T-helper 2 cell treated with Interferon-gamma antibody and Interleukin-4, amounts not matched to agents 5 μg/mL and 100 μg/mL, for 36 hours (primary cell): ENCODE data around the gene NIN.

Experiments
- DNase-seq: peaks from one replicate; pipeline ENCODE4 v3.0.0; 2021; ENCODE audit warnings: low spot score
- H3K27ac Mint-ChIP-seq: one replicate; pipeline ENCODE4 v1.8.0; 2021; ENCODE audit warnings: mild to moderate bottlenecking, mixed read lengths
- H3K27me3 Mint-ChIP-seq: one replicate; pipeline ENCODE4 v1.8.0; 2021; ENCODE audit warnings: low read depth, mixed read lengths
- H3K36me3 Mint-ChIP-seq: one replicate; pipeline ENCODE4 v1.8.0; 2021; ENCODE audit warnings: low read depth, mixed read lengths
- H3K4me1 Mint-ChIP-seq: one replicate; pipeline ENCODE4 v1.8.0; 2021; ENCODE audit warnings: low read depth, mixed read lengths
- H3K4me3 Mint-ChIP-seq: one replicate; pipeline ENCODE4 v1.8.0; 2022; ENCODE audit warnings: mild to moderate bottlenecking, moderate library complexity, mixed read lengths
- H3K9me3 Mint-ChIP-seq: one replicate; pipeline ENCODE4 v1.8.0; 2021; ENCODE audit warnings: mixed read lengths

NIN gene

GRCh38 chr14:50801706-50802105 is 29.3 kb downstream of the NIN start:
- Mint-ChIP-seq H3K36me3 (peaks cover 23% of the 10 kb centered on the region), H3K4me1 (peaks cover 2% of the 10 kb centered on the region), H3K27ac (no peak overlapping the region), H3K27me3 (no peaks in the 10 kb centered on the region), H3K4me3 (no peak overlapping the region), H3K9me3 (no peaks in the 10 kb centered on the region)
- no peak for DNase-seq

GRCh38 chr14:50800032-50800431 is 30.9 kb downstream of the NIN start:
- Mint-ChIP-seq H3K4me1 (peaks cover 3% of the 10 kb centered on the region), H3K4me3 (no peak overlapping the region), H3K36me3 (peaks cover 12% of the 10 kb centered on the region), H3K27me3 (no peaks in the 10 kb centered on the region), H3K9me3 (no peaks in the 10 kb centered on the region), H3K27ac (no peak overlapping the region)
- no peak for DNase-seq

GRCh38 chr14:50798048-50798421 is 32.9 kb downstream of the NIN start:
- Mint-ChIP-seq H3K27ac (no peak overlapping the region), H3K4me3 (no peak overlapping the region), H3K4me1 (peaks cover 8% of the 10 kb centered on the region)

GRCh38 chr14:50797250-50798047 is 33.5 kb downstream of the NIN start:
- no peak for DNase-seq
- Mint-ChIP-seq H3K9me3 (no peaks in the 10 kb centered on the region), H3K36me3 (peaks cover 10% of the 10 kb centered on the region), H3K4me1 (peaks cover 13% of the 10 kb centered on the region), H3K4me3 (no peak overlapping the region), H3K27me3 (no peaks in the 10 kb centered on the region), H3K27ac (no peak overlapping the region)

More at GRCh38 chr14:50798048-50798421, 32.9 kb downstream of the NIN start:
- H3K36me3 Mint-ChIP-seq = peaks cover 10% of the 10 kb centered on the region
- H3K27me3 Mint-ChIP-seq = no peaks in the 10 kb centered on the region
- H3K9me3 Mint-ChIP-seq = no peaks in the 10 kb centered on the region
- no peak for DNase-seq

- Mint-ChIP-seq H3K9me3 (no peaks in the 10 kb centered on the region), H3K27ac (no peak overlapping the region), H3K4me3 (no peak overlapping the region), H3K36me3 (peaks cover 17% of the 10 kb centered on the region), H3K4me1 (peaks cover 24% of the 10 kb centered on the region), H3K27me3 (no peaks in the 10 kb centered on the region)
- no peak for DNase-seq
Observed at GRCh38 chr14:50796390-50796789, 34.6 kb downstream of the NIN start.

GRCh38 chr14:50795909-50796308 is 35.1 kb downstream of the NIN start:
- no peak overlapping the region for H3K27ac Mint-ChIP-seq
- H3K36me3 Mint-ChIP-seq = peaks cover 18% of the 10 kb centered on the region
- H3K27me3 Mint-ChIP-seq = no peaks in the 10 kb centered on the region
- peaks cover 28% of the 10 kb centered on the region for H3K4me1 Mint-ChIP-seq
- DNase-seq = no peak
- H3K9me3 Mint-ChIP-seq = no peaks in the 10 kb centered on the region
- H3K4me3 Mint-ChIP-seq = no peak overlapping the region

GRCh38 chr14:50795142-50795541 is 35.8 kb downstream of the NIN start:
- no peak for DNase-seq
- H3K4me3 Mint-ChIP-seq = no peak overlapping the region
- H3K27me3 Mint-ChIP-seq = no peaks in the 10 kb centered on the region
- no peak overlapping the region for H3K27ac Mint-ChIP-seq
- H3K36me3 Mint-ChIP-seq = peaks cover 26% of the 10 kb centered on the region
- H3K9me3 Mint-ChIP-seq = no peaks in the 10 kb centered on the region
- H3K4me1 Mint-ChIP-seq = peaks cover 28% of the 10 kb centered on the region

- Mint-ChIP-seq H3K36me3 (peaks cover 30% of the 10 kb centered on the region), H3K4me1 (peaks cover 31% of the 10 kb centered on the region), H3K9me3 (no peaks in the 10 kb centered on the region), H3K4me3 (no peak overlapping the region), H3K27me3 (no peaks in the 10 kb centered on the region), H3K27ac (no peak overlapping the region)
- DNase-seq = no peak
Observed at GRCh38 chr14:50794068-50794645, 36.8 kb downstream of the NIN start.

- Mint-ChIP-seq H3K9me3 (no peaks in the 10 kb centered on the region), H3K36me3 (peaks cover 33% of the 10 kb centered on the region), H3K4me1 (peaks cover 39% of the 10 kb centered on the region), H3K27me3 (no peaks in the 10 kb centered on the region), H3K4me3 (peak overlapping the region; percentile 58), H3K27ac (peak overlapping the region; percentile 32)
- DNase-seq = no peak
Observed at GRCh38 chr14:50792634-50793068, 38.3 kb downstream of the NIN start.

GRCh38 chr14:50792051-50792477 is 38.9 kb downstream of the NIN start:
- peaks cover 38% of the 10 kb centered on the region for H3K36me3 Mint-ChIP-seq
- H3K4me3 Mint-ChIP-seq = peak overlapping the region; percentile 58
- H3K9me3 Mint-ChIP-seq = no peaks in the 10 kb centered on the region
- H3K27ac Mint-ChIP-seq = peak overlapping the region; percentile 72
- no peaks in the 10 kb centered on the region for H3K27me3 Mint-ChIP-seq
- H3K4me1 Mint-ChIP-seq = peaks cover 44% of the 10 kb centered on the region
- DNase-seq = peak; percentile 21

- Mint-ChIP-seq H3K36me3 (peaks cover 40% of the 10 kb centered on the region), H3K27ac (peak overlapping the region; percentile 9), H3K4me1 (peaks cover 51% of the 10 kb centered on the region), H3K27me3 (no peaks in the 10 kb centered on the region), H3K4me3 (no peak overlapping the region), H3K9me3 (no peaks in the 10 kb centered on the region)
- no peak for DNase-seq
Observed at GRCh38 chr14:50791201-50791600, 39.8 kb downstream of the NIN start.

- Mint-ChIP-seq H3K4me1 (peaks cover 55% of the 10 kb centered on the region), H3K27ac (no peak overlapping the region), H3K4me3 (no peak overlapping the region), H3K9me3 (no peaks in the 10 kb centered on the region), H3K27me3 (no peaks in the 10 kb centered on the region), H3K36me3 (peaks cover 40% of the 10 kb centered on the region)
- DNase-seq = no peak
Observed at GRCh38 chr14:50790589-50790988, 40.4 kb downstream of the NIN start.

GRCh38 chr14:50786751-50787464 is 44.1 kb downstream of the NIN start:
- no peak for DNase-seq
- Mint-ChIP-seq H3K4me1 (peaks cover 46% of the 10 kb centered on the region), H3K4me3 (peak overlapping the region; percentile 41), H3K27me3 (no peaks in the 10 kb centered on the region), H3K36me3 (peaks cover 38% of the 10 kb centered on the region), H3K27ac (peak overlapping the region; percentile 79), H3K9me3 (no peaks in the 10 kb centered on the region)

GRCh38 chr14:50785457-50786063 is 45.4 kb downstream of the NIN start:
- peaks cover 37% of the 10 kb centered on the region for H3K4me1 Mint-ChIP-seq
- no peaks in the 10 kb centered on the region for H3K27me3 Mint-ChIP-seq
- peak overlapping the region; percentile 32 for H3K4me3 Mint-ChIP-seq
- no peaks in the 10 kb centered on the region for H3K9me3 Mint-ChIP-seq
- no peak for DNase-seq
- peak overlapping the region; percentile 62 for H3K27ac Mint-ChIP-seq
- peaks cover 31% of the 10 kb centered on the region for H3K36me3 Mint-ChIP-seq
